ENCODE data around the gene SERPINA3.

- no peak for TF ChIP-seq CTCF (IDR thresholded peaks at IDR 0.05)
- TF ChIP-seq POLR2A (IDR thresholded peaks at IDR 0.05): no peak
- TF ChIP-seq EP300 (IDR thresholded peaks at IDR 0.05): no peak
Observed at GRCh38 chr14:94592457-94592856, 19.7 kb upstream of the SERPINA3 start.

Data from ovary (tissue), 3 donors.